B cell (primary cell): ENCODE results near the gene GSTA4. TPM values are rescaled to one million over a fixed set of nuclear protein-coding genes. Genes with fewer than 3 reads are reported as not detected.

Experiments used
- ATAC-seq: fragments of 200-7000 bp; cut with Tn5 transposase; one replicate; pipeline ENCODE4 v1.10.0; 2021; ENCODE audit warnings: low read depth, mild to moderate bottlenecking, moderate number of reproducible peaks, moderate library complexity
- CTCF ChIA-PET: fragments of 350-600 bp; sonication (Branson Sonifier 250); formaldehyde crosslinking; loops from one replicate; lab custom pipeline; 2021; ENCODE audit warnings: antibody characterized with exemption, inconsistent platforms; lab: Charles Lee
- POLR2A ChIA-PET: fragments of 350-600 bp; sonication (Branson Sonifier 250); formaldehyde crosslinking; loops from one replicate; lab custom pipeline; 2021; ENCODE audit warnings: antibody characterized with exemption; lab: Charles Lee
- DNase-seq: peaks from one replicate; pipeline ENCODE4 v3.0.0; 2013
- H2AFZ ChIP-seq: 2 replicates; pipeline ENCODE4 v1.6.1; 2012; ENCODE audit warnings: mild to moderate bottlenecking, low read depth, low read length; ENCODE audit not compliant: insufficient read depth, poor library complexity, severe bottlenecking
- H3K27ac ChIP-seq, 2 donors: 1 replicate in 1 of 2; 2 replicates in 1 of 2; pipeline ENCODE4 v1.5.1; 2012 to 2013; ENCODE audit warnings: low read length in 2 of 2, mild to moderate bottlenecking in 2 of 2, moderate library complexity in 1 of 2
- H3K27me3 ChIP-seq, 4 experiments: fragments of 200-600 bp in 1 of 4; sonication (generic) in 1 of 4; replicated peaks in 1 of 4; 1 replicate in 2 of 4; 2 replicates in 2 of 4; pipeline versions ENCODE4 v1.6.1 to v1.7.0; 2013 to 2016; ENCODE audit warnings: low read length in 3 of 4, mild to moderate bottlenecking in 2 of 4, mixed read lengths in 1 of 4, moderate library complexity in 1 of 4; ENCODE audit not compliant: insufficient read depth in 4 of 4, control insufficient read depth in 3 of 4; ENCODE audit errors: control extremely low read depth in 1 of 4
- H3K36me3 ChIP-seq, 2 experiments: replicated peaks in 1 of 2; 1 replicate in 1 of 2; 2 replicates in 1 of 2; pipeline versions ENCODE4 v1.6.1 to v1.7.1; 2013; ENCODE audit warnings: low read length in 1 of 2; ENCODE audit not compliant: insufficient read depth in 2 of 2, control insufficient read depth in 1 of 2; ENCODE audit errors: control extremely low read depth in 1 of 2, extremely low read depth in 1 of 2
- H3K4me1 ChIP-seq, 2 donors: fragments of 200-600 bp in 1 of 2; sonication (generic) in 1 of 2; 1 replicate in 1 of 2; 2 replicates in 1 of 2; pipeline versions ENCODE4 v1.5.1 to v1.6.1; 2013 to 2017; ENCODE audit warnings: low read length in 2 of 2; ENCODE audit not compliant: control insufficient read depth in 2 of 2, insufficient read depth in 2 of 2
- H3K4me2 ChIP-seq: replicated peaks from 2 replicates; pipeline ENCODE3; 2012; ENCODE audit warnings: mild to moderate bottlenecking, low read depth, low read length; ENCODE audit not compliant: poor library complexity, severe bottlenecking
- H3K4me3 ChIP-seq, 5 experiments: fragments of 200-600 bp in 1 of 5; sonication (generic) in 1 of 5; 1 replicate in 3 of 5; 2 replicates in 2 of 5; pipeline versions ENCODE4 v1.5.1 to v1.7.0; 2011 to 2016; ENCODE audit warnings: low read length in 4 of 5, mild to moderate bottlenecking in 4 of 5, low read depth in 2 of 5, control low read depth in 1 of 5, moderate library complexity in 1 of 5; ENCODE audit not compliant: insufficient read depth in 1 of 5; ENCODE audit errors: control extremely low read depth in 1 of 5, extremely low read depth in 1 of 5
- H3K79me2 ChIP-seq: fragments of 200-600 bp; sonication (generic); one replicate; pipeline ENCODE4 v1.6.0; 2016; ENCODE audit warnings: low read length; ENCODE audit not compliant: control insufficient read depth, insufficient read depth
- H3K9ac ChIP-seq: fragments of 200-600 bp; sonication (generic); 2 replicates; pipeline ENCODE4 v1.6.1; 2017; ENCODE audit warnings: mild to moderate bottlenecking, low read length, moderate library complexity
- H3K9me3 ChIP-seq, 3 donors: one replicate each; pipeline versions ENCODE4 v1.6.1 to v1.7.1; 2013; ENCODE audit warnings: low read length in 2 of 3; ENCODE audit not compliant: control insufficient read depth in 2 of 3, insufficient read depth in 1 of 3; ENCODE audit errors: control extremely low read depth in 1 of 3
- H4K20me1 ChIP-seq: 2 replicates; pipeline ENCODE4 v1.6.0; 2012; ENCODE audit warnings: mild to moderate bottlenecking, low read length; ENCODE audit not compliant: insufficient read depth, control insufficient read depth, poor library complexity, severe bottlenecking
- H3K27ac Mint-ChIP-seq: one replicate; pipeline ENCODE4 v1.8.0; 2021; ENCODE audit warnings: mixed read lengths
- H3K27me3 Mint-ChIP-seq: one replicate; pipeline ENCODE4 v1.8.0; 2021; ENCODE audit warnings: mixed read lengths
- H3K4me1 Mint-ChIP-seq: one replicate; pipeline ENCODE4 v1.8.0; 2021; ENCODE audit warnings: mixed read lengths
- H3K4me3 Mint-ChIP-seq: one replicate; pipeline ENCODE4 v1.8.0; 2021; ENCODE audit warnings: mixed read lengths
- H3K9me3 Mint-ChIP-seq: one replicate; pipeline ENCODE4 v1.8.0; 2022; ENCODE audit warnings: mixed read lengths; ENCODE audit not compliant: insufficient read depth
- EZH2 ChIP-seq: IDR thresholded peaks from 2 replicates; pipeline ENCODE4 v1.6.1; 2012; ENCODE audit warnings: borderline replicate concordance, low read depth, mild to moderate bottlenecking, moderate library complexity, low read length; ENCODE audit not compliant: insufficient read depth, poor library complexity, severe bottlenecking
- WGBS: methylation state at CpG from one replicate; pipeline ENCODE4 v1.1.5; 2013; ENCODE audit warnings: missing lambda C conversion rate; ENCODE audit not compliant: insufficient coverage; 5-methylcytosine and 5-hydroxymethylcytosine counted together
- intact Hi-C: fragments of 100-400 bp; cut with micrococcal nuclease; formaldehyde crosslinking; loops from one replicate; pipeline ENCODE4 v1.10.0; 2022
- polyA plus RNA-seq: library from polyadenylated mRNA; depleted of rRNA; stranded (reverse); fragments of >200 nt; gene quantifications from 2 replicates; pipeline ENCODE4 v1.2.3, GENCODE V29; 2012
- total RNA-seq, 2 donors: library from RNA; stranded (reverse); fragments of 120-200 nt in 1 of 2; gene quantifications; 1 replicate in 1 of 2; 2 replicates in 1 of 2; pipeline versions ENCODE4 v1.2.3 to v1.2.4, GENCODE V29; 2013 to 2022
- TF ChIP-seq, protein P1 (sequence below): fragments of 200-600 bp; IDR thresholded peaks from one replicate; pipeline ENCODE4 v1.8.0; 2022; ENCODE audit warnings: antibody characterized with exemption, mild to moderate bottlenecking

The GSTA4 gene
- total and polyA plus RNA-seq, 2 donors (not counting 1 experiment from before 2014, with no cell fraction given) = 1.7 to 4.9 TPM

DNA sequence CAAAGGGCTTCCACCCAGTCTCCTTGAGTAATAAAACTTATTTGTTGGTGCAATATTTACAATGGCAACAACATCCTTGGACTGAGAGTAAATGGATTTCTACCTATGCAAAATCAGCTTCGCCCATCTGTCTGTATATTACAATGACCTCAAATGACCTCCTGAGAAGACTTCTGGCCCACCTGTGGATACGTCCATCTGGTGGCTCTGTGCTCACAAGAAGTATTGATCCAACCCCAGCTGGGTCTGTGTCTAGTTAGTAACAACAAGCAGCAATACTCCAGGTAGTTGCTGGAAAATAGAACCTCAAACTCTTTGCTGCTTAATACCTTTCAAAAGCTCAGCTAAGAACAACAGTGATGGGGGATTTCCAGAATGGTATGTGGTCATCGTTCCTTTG is 34.7 kb upstream of the GSTA4 start:
- no peak overlapping the region for H3K4me3 Mint-ChIP-seq
- no peak overlapping the region for H3K27ac Mint-ChIP-seq
- intact Hi-C loops = no loop called here
- Histone ChIP-seq H2AFZ (no peak overlapping the region), H3K36me3 (peaks cover 12 to 44% of the 10 kb centered on the region in 2 experiments), H3K4me2 (no peak overlapping the region), H3K27ac (no peak overlapping the region), H3K4me1 (no peaks in the 10 kb centered on the region), H3K27me3 (no peaks in the 10 kb centered on the region), H3K79me2 (no peaks in the 10 kb centered on the region), H3K9ac (no peak overlapping the region), H4K20me1 (no peaks in the 10 kb centered on the region), H3K4me3 (no peak overlapping the region), H3K9me3 (no peaks in the 10 kb centered on the region)
- POLR2A ChIA-PET = no interaction called here
- H3K9me3 Mint-ChIP-seq = no peaks in the 10 kb centered on the region
- ATAC-seq = no peak
- DNase-seq = no peak
- no peaks in the 10 kb centered on the region for H3K27me3 Mint-ChIP-seq
- WGBS = 100% methylated on average over 2 of the region's 3 CpGs
- H3K4me1 Mint-ChIP-seq = no peaks in the 10 kb centered on the region
- TF ChIP-seq, protein P1, sequence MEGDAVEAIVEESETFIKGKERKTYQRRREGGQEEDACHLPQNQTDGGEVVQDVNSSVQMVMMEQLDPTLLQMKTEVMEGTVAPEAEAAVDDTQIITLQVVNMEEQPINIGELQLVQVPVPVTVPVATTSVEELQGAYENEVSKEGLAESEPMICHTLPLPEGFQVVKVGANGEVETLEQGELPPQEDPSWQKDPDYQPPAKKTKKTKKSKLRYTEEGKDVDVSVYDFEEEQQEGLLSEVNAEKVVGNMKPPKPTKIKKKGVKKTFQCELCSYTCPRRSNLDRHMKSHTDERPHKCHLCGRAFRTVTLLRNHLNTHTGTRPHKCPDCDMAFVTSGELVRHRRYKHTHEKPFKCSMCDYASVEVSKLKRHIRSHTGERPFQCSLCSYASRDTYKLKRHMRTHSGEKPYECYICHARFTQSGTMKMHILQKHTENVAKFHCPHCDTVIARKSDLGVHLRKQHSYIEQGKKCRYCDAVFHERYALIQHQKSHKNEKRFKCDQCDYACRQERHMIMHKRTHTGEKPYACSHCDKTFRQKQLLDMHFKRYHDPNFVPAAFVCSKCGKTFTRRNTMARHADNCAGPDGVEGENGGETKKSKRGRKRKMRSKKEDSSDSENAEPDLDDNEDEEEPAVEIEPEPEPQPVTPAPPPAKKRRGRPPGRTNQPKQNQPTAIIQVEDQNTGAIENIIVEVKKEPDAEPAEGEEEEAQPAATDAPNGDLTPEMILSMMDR = no peak
- no peak for TF ChIP-seq EZH2
- CTCF ChIA-PET = no interaction called here

DNA sequence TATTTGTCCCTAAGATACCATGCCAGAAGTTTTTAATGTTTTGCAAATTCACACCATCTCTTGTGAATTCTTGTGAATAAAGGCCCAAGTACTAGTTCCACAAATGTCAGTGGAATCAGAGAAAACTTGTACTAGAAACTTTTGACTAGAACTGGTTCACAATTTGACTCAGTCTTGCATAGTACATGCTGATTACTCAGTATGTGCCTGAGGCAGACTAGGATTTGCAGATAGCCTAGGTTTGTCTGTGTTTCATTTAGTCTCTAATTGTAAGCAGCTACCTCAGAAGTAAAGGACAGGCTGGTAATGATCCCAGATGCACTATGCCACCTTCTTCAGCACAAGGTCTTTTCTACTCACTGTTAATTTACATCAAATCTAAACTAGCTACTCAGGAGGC is 34.2 kb upstream of the GSTA4 start:
- H3K4me3 Mint-ChIP-seq = no peak overlapping the region
- H3K4me2 ChIP-seq = no peak overlapping the region
- TF ChIP-seq EZH2 = no peak
- TF ChIP-seq, protein P1 = no peak
- no peaks in the 10 kb centered on the region for H3K9me3 ChIP-seq
- H3K27ac Mint-ChIP-seq = no peak overlapping the region
- intact Hi-C loops = no loop called here
- peaks cover 11 to 40% of the 10 kb centered on the region in 2 experiments for H3K36me3 ChIP-seq
- ChIA-PET POLR2A (no interaction called here), CTCF (no interaction called here)
- H3K27ac ChIP-seq = no peak overlapping the region
- H3K27me3 Mint-ChIP-seq = no peaks in the 10 kb centered on the region
- H3K9ac ChIP-seq = no peak overlapping the region
- no peaks in the 10 kb centered on the region for H3K9me3 Mint-ChIP-seq
- no peak overlapping the region for H3K4me3 ChIP-seq
- no peak for ATAC-seq
- no peaks in the 10 kb centered on the region for H3K4me1 ChIP-seq
- no peak for DNase-seq
- H4K20me1 ChIP-seq = no peaks in the 10 kb centered on the region
- no peak overlapping the region for H2AFZ ChIP-seq
- H3K27me3 ChIP-seq = no peaks in the 10 kb centered on the region
- H3K4me1 Mint-ChIP-seq = no peaks in the 10 kb centered on the region
- H3K79me2 ChIP-seq = no peaks in the 10 kb centered on the region
